HG02938 (cell line): ENCODE results near the gene PRKCE.

Experiments used
- ATAC-seq: cut with Tn5 transposase; IDR thresholded peaks from one replicate; pipeline ENCODE4 v1.9.1; 2021; ENCODE audit warnings: mild to moderate bottlenecking, moderate library complexity; ENCODE audit not compliant: unreplicated experiment

PRKCE gene

DNA sequence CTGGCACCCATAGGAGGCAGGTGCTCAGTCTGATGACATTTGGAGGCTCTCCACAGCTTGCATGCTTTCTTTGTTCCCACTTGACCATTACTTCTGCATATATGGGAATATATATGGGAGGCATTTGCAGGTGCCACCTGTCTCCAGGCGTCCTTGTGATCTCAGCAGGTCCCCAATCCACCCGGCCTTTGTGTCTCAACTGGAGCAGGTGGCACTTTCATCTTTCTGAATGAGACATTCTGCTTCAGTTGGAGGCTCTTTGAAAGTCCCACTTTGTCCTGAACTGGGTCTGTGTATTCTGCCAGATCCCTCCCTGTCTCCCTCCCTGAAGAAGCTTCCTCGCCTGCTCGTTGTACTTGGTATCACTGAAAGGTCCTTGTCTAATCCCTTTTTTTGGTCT is 327.6 kb downstream of the PRKCE start:
- no peak for ATAC-seq

DNA sequence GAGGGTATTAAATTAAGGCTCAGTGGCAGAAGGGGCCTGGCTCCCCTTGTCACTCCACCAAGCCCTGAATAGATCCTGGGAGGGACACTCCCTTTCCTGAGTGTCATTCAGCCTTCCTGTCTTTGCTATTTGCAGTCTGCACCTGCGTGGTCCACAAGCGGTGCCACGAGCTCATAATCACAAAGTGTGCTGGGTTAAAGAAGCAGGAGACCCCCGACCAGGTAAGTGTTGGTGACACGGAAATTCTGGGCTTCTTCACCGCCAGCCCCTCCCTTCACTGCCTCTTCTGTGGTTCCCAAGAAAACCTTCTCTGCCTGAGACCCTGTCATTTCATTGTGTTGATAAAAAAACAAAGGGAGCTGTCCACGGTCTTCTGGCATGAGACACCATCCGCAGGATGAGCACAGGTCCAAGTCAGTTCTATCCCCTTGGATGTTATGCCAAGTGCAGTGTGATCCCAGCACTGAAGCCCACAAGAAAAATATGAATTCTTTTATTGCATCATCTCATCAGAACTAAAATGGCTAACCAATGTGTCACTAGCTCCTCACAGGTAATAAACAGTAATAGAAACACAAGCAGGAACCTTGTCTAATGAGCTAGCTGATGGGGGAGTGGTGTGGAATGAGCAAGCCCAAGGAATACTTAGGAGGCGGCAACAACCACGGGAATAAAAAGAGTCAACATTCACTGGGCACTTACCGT is 328.8 kb downstream of the PRKCE start:
- ATAC-seq, result no peak

DNA sequence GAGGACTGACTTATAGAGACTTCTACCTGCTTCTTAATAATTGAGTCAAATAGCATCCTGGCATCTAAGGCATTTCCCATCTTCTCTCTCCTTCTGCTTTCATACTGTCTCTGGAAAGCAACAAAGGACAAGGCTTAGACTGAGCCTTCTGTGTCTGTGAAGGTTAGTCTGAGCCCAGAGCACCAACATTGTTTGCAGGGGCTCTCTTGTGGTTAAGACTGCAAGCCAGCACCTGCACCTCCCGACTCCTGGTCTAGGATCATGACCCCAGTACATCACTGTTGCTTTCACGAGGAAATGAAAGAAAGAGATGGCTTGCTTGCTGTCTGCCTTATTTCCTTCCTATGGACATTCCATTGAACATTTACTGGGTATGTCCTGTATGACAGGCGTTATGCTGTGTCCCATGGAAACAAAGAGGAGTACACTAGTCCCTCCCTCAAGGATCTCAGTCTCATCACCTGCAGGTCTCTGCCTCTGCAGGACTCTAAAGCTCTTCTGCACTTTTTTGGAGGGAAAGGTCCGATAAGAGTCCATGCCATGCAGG is 330.0 kb downstream of the PRKCE start:
- no peak for ATAC-seq

DNA sequence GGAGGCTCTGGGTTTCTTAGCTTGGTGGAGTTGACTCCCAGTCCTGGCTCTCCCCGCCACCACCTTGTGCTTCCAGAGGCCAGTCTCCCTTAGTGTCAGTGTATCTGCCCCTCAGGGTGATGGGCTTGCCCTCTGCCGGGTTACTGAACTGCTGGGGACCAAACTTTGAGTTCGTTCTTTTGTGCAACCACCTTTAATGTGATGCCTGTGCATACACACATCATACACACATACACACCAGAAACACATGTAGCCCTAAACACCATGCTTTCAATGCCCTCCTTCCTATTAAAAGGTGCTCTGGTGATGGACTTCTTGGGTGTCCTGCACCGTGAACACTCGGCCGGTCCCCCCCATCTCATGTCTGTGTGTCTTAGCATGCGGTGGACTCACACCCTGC is 330.6 kb downstream of the PRKCE start:
- ATAC-seq, result no peak

DNA sequence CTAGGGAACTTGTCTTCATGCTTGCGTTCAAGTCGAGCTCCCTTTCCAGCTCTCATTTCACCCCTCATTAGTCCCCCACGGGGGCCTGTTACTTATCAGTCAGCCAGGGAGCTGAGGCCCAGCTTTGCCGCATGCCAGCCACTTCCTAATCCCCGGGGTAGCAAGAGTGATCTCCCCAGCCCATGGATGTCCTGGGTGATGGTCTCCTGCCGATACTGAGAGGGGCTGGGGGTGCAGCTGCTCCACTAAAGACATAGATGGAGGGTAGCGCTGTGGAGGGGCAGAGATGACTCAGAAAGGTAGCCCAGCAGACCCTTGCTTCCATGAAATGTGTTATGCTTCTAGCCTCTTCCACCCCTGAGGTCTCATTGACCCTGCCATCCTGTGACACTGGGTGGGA is 331.7 kb downstream of the PRKCE start:
- ATAC-seq, result no peak

GRCh38 chr2:45984366-45984765 is 332.9 kb downstream of the PRKCE start:
- ATAC-seq, result no peak

DNA sequence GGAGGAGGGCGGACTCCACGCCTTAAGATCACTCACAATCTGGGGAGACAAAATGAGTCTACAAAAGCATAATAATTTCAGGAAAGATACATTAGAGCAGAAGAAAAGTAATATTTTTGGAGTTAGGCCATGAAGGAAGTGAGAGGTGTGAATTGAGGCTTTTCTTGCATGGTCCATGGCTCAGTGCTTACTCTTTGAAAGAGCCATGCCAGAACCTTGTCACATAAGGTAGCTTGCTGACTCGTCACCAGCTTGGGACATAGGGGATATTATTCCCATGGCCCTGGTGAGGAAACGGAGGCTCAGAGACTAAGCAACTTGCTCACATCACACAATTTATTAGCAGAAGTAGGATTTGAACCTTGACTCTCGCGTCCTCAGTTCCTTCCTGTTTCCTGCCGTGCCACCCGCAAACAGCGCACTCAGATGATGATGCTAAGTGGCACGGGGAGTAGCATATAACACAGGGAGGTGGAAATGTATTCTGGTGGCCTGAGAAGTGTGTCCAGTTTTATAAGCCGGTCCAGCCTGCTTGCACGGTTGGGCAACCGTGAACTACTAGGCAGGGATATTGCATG is 333.5 kb downstream of the PRKCE start:
- no peak for ATAC-seq

GRCh38 chr2:45986509-45986908 is 335.0 kb downstream of the PRKCE start:
- no peak for ATAC-seq

- ATAC-seq, result no peak
Observed at GRCh38 chr2:45987856-45988255, 336.4 kb downstream of the PRKCE start.

- ATAC-seq, result no peak
Observed at GRCh38 chr2:45988879-45989278, 337.4 kb downstream of the PRKCE start.

GRCh38 chr2:45990131-45990530 is 338.7 kb downstream of the PRKCE start:
- no peak for ATAC-seq

GRCh38 chr2:45992021-45992740 is 340.7 kb downstream of the PRKCE start:
- no peak for ATAC-seq

DNA sequence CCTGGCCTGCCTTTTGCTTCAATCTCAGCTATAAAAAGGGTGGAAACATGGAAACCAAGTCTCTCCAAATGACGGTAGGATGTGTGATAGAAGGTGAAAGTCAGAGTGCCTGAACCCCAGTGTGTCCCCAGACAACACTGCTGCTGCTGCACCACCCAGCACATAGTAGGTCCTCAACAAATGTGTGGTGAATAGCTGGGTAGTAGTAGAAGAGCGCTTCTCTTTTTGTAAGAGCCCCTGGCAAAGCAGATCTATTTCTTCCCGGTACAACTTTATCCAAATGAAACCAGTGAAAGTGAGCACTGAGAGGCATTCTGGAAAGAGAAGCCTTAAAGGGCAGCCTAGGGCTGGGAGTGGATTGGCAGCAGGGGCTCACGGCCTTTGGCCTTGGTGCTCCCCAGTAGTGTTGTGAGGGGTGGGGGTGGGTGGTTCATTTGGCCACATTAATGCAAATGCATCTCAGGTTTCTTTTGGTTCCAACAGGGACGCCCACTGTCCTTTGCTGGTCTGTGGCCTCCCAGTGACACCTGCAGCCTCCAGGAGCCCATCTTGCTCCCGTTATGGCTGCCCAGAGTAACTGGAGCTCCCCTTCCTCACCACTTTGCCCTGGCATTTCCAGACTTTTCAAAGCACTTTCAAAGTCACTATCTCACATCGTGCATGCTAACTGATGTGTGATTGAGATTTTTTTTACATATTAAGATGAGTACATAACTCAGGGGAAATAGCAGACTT is 341.4 kb downstream of the PRKCE start:
- no peak for ATAC-seq

GRCh38 chr2:45993476-45993991 is 342.1 kb downstream of the PRKCE start:
- ATAC-seq, result no peak

- no peak for ATAC-seq
Observed at GRCh38 chr2:45994060-45994459, 342.6 kb downstream of the PRKCE start.

DNA sequence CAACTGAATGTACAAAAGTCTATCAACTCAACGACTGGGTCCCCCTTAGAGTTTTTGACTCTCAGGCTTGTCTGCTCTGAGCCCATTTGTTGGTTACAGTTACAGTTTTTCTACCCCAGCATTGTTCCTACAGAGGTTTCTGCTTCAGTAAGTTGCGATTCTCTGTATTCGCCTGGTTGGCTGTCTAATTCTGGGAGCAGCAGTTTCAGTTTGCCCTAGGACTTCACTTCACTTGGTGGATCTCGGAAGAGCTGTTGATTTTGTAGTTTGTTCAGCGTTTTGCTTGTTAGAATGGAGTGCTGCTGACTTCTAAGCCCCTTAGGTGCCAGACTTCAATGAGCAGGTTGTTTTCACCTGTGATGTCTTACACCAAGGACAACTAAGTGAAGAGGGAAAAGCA is 349.2 kb downstream of the PRKCE start:
- ATAC-seq, result no peak

DNA sequence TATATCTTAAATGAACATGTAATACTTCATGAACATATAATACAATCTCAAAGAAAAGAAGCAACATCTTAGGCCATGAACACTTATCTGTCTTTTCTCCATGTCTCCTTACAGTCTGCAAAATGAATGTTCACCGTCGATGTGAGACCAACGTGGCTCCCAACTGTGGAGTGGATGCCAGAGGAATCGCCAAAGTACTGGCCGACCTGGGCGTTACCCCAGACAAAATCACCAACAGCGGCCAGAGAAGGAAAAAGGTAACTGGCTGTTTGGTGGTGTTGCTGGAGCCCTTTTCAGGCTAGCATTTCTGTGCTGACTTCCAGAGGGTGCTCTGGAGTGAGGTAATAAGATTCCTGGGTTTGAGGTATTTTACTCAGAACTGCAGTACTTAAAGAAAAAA is 349.8 kb downstream of the PRKCE start:
- ATAC-seq, result no peak

DNA sequence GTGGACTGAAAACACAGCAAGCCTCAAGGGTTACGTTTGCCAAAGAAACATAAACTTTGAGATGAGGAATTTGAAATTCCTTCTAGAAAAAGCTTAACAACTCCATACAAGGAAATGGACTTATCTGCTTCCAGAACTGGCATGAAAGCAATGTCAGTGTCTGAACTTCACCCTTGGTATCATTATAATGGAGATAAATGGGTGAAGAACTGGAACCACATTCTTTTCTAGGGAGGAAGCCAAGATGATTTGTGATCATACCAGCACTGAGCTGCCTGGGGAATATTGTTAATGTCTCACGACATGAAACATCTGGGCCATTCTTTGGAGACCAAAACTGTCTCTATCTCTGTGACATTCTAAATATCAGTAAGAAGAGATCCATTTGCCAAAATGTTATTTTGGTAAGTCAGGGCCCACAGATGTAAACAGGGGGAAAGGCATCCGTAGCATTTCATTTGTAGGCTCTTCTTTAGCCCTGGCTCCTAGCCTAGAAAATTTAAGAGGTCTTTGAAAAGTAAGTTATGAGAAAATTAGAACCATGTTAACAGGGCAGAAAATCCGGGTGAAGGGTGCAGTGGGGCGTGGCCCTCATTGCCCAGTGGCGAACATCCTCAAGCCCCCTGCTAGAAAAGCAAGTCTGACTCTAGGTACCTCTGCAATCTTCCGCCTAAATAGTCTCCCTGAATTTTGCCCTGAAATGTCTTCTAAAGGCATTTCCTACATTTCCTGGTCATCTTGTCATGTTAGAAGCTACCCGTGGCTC is 350.4 kb downstream of the PRKCE start:
- ATAC-seq, result no peak

- no peak for ATAC-seq
Observed at GRCh38 chr2:46002507-46002883, 351.0 kb downstream of the PRKCE start.

DNA sequence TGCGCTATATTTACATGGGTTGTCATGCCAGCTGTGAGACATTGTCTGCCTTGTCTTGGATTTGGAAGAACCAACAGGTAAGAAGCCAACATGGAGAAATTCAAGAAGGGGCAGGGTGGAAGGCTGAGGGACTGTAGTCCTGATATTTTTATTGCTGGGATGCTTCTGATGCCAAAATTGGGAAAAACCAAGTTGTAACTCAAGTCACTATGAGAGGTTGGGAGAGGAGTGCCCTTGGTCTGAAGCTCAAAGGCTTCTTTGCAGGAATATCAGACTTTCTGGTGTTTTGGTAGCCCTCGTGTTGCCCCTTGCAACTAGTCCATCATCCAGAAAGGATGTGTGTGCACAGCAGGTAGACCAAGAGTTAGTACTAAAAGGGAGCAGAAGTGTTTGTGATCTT is 351.5 kb downstream of the PRKCE start:
- ATAC-seq, result no peak
